Measurements from ENCODE around the gene ABCA9. TPM values are rescaled to one million over a fixed set of nuclear protein-coding genes. Genes with fewer than 3 reads are reported as not detected.
"Not testable (repeated sequence)": the region's sequence is repeated elsewhere in the genome, so short reads cannot be mapped to it uniquely, and the experiment has no call there.

Gene ABCA9
- total RNA-seq, 1 donor from 2014 or later: 0.13 TPM

GRCh38 chr17:68944435-68945035 lies 116.2 kb downstream of the ABCA9 start:
- no peaks in the 10 kb centered on the region for H3K36me3 Mint-ChIP-seq
- Histone ChIP-seq H3K4me3 (no peak overlapping the region), H3K27me3 (no peaks in the 10 kb centered on the region), H2AFZ (replicated peaks) (peak overlapping the region; percentile 79), H3K4me2 (no peak overlapping the region), H3K27ac (no peak overlapping the region), H3K36me3 (no peaks in the 10 kb centered on the region), H3K79me2 (ENCODE audit: low read depth) (no peaks in the 10 kb centered on the region), H3K9me3 (ENCODE audit: low read depth) (no peaks in the 10 kb centered on the region), H4K20me1 (ENCODE audit: low read depth) (no peaks in the 10 kb centered on the region), H3K4me1 (no peaks in the 10 kb centered on the region), H3F3A (ENCODE audit: low read depth) (no peaks in the 10 kb centered on the region), H3K9ac (no peak overlapping the region)
- no peak overlapping the region for H3K4me3 Mint-ChIP-seq
- no peak for TF ChIP-seq CTCF (IDR thresholded peaks at IDR 0.05)
- no peak for TF ChIP-seq EZH2phosphoT487 (IDR thresholded peaks at IDR 0.05)
- TF ChIP-seq EZH2 (IDR thresholded peaks at IDR 0.05): no peak
- H3K9me3 Mint-ChIP-seq: no peaks in the 10 kb centered on the region
- no peaks in the 10 kb centered on the region for H3K4me1 Mint-ChIP-seq
- peaks cover 6% of the 10 kb centered on the region for H3K27me3 Mint-ChIP-seq (ENCODE audit: insufficient read depth, low read depth)
- no peak overlapping the region for H3K27ac Mint-ChIP-seq
- no peak for DNase-seq (ENCODE audit: low spot score)

- not testable (repeated sequence) for H3K9ac ChIP-seq; H3K9me3 ChIP-seq (ENCODE audit: low read depth); H3K4me1 ChIP-seq; H3K4me2 ChIP-seq; DNase-seq (ENCODE audit: low spot score); H2AFZ ChIP-seq (replicated peaks); H3K79me2 ChIP-seq (ENCODE audit: low read depth); H3K27me3 Mint-ChIP-seq (ENCODE audit: insufficient read depth, low read depth); H3K36me3 Mint-ChIP-seq; H3K27me3 ChIP-seq; H3K4me3 Mint-ChIP-seq; H3K4me3 ChIP-seq; H3K36me3 ChIP-seq; H3K9me3 Mint-ChIP-seq; H3F3A ChIP-seq (ENCODE audit: low read depth); H3K4me1 Mint-ChIP-seq; H4K20me1 ChIP-seq (ENCODE audit: low read depth); H3K27ac ChIP-seq
- H3K27ac Mint-ChIP-seq: peak overlapping the region; percentile 63
Observed at GRCh38 chr17:68943812-68944182, 116.9 kb downstream of the ABCA9 start.

GRCh38 chr17:68943123-68943811 lies 117.5 kb downstream of the ABCA9 start:
- Histone ChIP-seq H3K27me3 (no peaks in the 10 kb centered on the region), H3K79me2 (ENCODE audit: low read depth) (no peaks in the 10 kb centered on the region), H3K9me3 (ENCODE audit: low read depth) (no peaks in the 10 kb centered on the region), H2AFZ (replicated peaks) (no peak overlapping the region), H3K27ac (no peak overlapping the region), H3K9ac (no peak overlapping the region), H4K20me1 (ENCODE audit: low read depth) (no peaks in the 10 kb centered on the region), H3K4me2 (no peak overlapping the region), H3K4me1 (no peaks in the 10 kb centered on the region), H3K36me3 (no peaks in the 10 kb centered on the region), H3K4me3 (no peak overlapping the region), H3F3A (ENCODE audit: low read depth) (no peaks in the 10 kb centered on the region)
- TF ChIP-seq EZH2 (IDR thresholded peaks at IDR 0.05) (no peak), EZH2phosphoT487 (IDR thresholded peaks at IDR 0.05) (no peak), CTCF (IDR thresholded peaks at IDR 0.05) (no peak)
- Mint-ChIP-seq H3K27ac (no peak overlapping the region), H3K9me3 (no peaks in the 10 kb centered on the region), H3K4me1 (no peaks in the 10 kb centered on the region), H3K27me3 (ENCODE audit: insufficient read depth, low read depth) (peaks cover 6% of the 10 kb centered on the region), H3K36me3 (no peaks in the 10 kb centered on the region), H3K4me3 (no peak overlapping the region)
- DNase-seq (ENCODE audit: low spot score): no peak

- H3K27me3 Mint-ChIP-seq (ENCODE audit: insufficient read depth, low read depth): peaks cover 6% of the 10 kb centered on the region
- H3F3A ChIP-seq (ENCODE audit: low read depth): no peaks in the 10 kb centered on the region
- H2AFZ ChIP-seq (replicated peaks): no peak overlapping the region
- no peaks in the 10 kb centered on the region for H3K27me3 ChIP-seq
- H3K79me2 ChIP-seq (ENCODE audit: low read depth): no peaks in the 10 kb centered on the region
- H3K9ac ChIP-seq: no peak overlapping the region
- H3K4me3 ChIP-seq: no peak overlapping the region
- H3K4me1 Mint-ChIP-seq: no peaks in the 10 kb centered on the region
- no peak for DNase-seq (ENCODE audit: low spot score)
- H3K36me3 ChIP-seq: no peaks in the 10 kb centered on the region
- no peak for TF ChIP-seq EZH2 (IDR thresholded peaks at IDR 0.05)
- no peak for TF ChIP-seq CTCF (IDR thresholded peaks at IDR 0.05)
- no peak for TF ChIP-seq EZH2phosphoT487 (IDR thresholded peaks at IDR 0.05)
- no peak overlapping the region for H3K27ac ChIP-seq
- H3K4me3 Mint-ChIP-seq: no peak overlapping the region
- H3K9me3 Mint-ChIP-seq: no peaks in the 10 kb centered on the region
- no peaks in the 10 kb centered on the region for H3K4me1 ChIP-seq
- H3K4me2 ChIP-seq: no peak overlapping the region
- H3K36me3 Mint-ChIP-seq: no peaks in the 10 kb centered on the region
- no peaks in the 10 kb centered on the region for H4K20me1 ChIP-seq (ENCODE audit: low read depth)
- H3K9me3 ChIP-seq (ENCODE audit: low read depth): no peaks in the 10 kb centered on the region
- no peak overlapping the region for H3K27ac Mint-ChIP-seq
Observed at GRCh38 chr17:68942389-68942788, 118.3 kb downstream of the ABCA9 start.
